GM21528 (cell line): Measurements from ENCODE around the gene CERT1.
"Not testable (repeated sequence)": the region's sequence is repeated elsewhere in the genome, so short reads cannot be mapped to it uniquely, and the experiment has no call there.

Source experiments
- ATAC-seq: cut with Tn5 transposase; IDR thresholded peaks from one replicate; pipeline ENCODE4 v1.9.1; 2021; ENCODE audit warnings: mild to moderate bottlenecking, moderate library complexity; ENCODE audit not compliant: unreplicated experiment, low FRiP score

CERT1 gene

DNA sequence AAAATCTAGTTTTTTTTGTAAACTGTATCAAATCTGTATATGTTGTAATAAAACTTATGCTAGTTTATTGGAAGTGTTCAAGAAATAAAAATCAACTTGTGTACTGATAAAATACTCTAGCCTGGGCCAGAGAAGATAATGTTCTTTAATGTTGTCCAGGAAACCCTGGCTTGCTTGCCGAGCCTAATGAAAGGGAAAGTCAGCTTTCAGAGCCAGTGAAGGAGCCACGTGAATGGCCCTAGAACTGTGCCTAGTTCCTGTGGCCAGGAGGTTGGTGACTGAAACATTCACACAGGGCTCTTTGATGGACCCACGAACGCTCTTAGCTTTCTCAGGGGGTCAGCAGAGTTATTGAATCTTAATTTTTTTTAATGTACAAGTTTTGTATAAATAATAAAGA lies 150.1 kb downstream of the CERT1 start:
- ATAC-seq = no peak

DNA sequence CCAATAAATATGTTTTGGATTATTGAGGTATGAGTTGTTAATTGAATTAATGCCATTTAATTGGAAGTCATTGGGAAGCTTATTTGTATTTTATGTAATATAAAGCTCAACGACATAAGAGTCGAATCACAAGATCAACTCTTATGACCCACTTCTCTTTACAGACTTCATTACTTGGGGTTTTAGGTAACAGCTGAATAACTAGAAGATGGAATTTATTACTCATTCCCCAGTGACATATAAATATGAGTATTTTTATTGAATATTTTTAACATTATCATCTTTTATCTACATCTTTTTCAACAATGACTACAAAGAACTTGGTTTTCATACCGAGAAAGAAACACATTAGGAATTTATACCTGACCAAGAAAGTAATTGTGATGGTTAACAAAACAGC lies 153.3 kb downstream of the CERT1 start:
- ATAC-seq = no peak

DNA sequence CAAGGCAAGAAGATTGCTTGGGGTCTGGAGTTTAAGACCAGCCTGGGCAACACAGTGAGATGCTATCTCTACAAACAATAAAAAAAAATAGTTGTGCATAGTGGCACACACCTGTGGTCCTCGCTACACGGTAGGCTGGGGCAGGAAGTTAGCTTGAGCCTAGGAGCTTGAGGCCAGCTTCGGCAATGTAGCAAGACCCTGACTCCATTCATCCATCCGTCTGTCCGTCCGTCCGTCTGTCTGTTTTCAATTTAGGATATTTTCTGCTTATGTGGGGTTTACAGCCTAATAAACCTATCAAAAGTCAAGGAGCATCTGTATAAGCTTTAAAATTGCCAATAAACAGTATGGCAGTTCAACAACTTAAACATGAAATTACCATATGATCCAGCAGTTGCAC lies 154.7 kb downstream of the CERT1 start:
- no peak for ATAC-seq

DNA sequence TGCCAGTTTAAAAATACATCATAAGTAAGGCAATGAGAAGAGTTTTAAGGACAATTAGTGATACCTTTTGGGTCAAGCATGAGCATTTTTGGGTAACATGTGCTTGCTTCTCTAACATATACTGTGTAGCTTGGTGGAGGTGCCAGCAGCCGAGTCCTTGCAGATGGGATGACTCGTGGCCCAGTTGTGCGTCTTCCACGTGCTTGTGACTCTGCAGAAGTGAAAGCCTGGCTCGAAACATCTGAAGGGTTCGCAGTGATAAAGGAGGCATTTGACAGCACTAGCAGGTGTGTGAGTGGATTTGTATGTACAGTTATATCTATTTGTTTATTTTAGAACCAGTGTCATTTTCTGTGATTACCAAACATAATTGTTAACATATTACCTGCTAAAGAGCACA lies 156.2 kb downstream of the CERT1 start:
- no peak for ATAC-seq

DNA sequence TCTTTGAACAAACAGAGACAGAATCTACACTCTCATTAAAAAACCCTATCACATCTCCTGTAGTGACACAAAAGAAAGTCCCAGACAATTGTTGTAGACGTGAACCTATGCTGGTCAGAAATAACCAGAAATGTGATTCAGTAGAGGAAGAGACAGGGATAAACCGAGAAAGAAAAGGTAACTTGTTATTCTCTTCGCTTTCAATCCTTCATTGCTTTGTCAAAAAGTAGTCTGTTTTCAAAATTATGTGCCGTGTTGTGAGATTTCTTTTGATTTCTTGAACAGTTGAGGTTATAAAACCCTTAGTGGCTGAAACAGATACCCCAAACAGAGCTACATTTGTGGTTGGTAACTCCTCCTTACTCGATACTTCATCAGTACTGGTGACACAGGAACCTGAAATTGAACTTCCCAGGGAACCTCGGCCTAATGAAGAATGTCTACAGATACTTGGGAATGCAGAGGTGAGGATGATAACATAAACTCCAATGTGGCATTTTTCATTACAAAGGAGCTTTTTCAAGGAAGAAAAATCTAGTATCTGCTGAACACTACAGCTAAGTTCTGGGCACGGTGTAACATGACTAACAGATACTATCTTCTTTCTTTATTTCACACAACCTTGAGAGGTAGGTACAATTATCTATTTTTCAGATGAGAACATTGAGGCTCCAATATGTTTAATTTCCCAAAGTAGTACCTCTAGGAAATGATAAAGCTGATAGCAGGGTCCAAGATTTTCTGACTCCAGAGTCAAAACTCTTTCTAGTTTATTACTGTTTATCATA lies 160.1 kb downstream of the CERT1 start:
- no peak for ATAC-seq

DNA sequence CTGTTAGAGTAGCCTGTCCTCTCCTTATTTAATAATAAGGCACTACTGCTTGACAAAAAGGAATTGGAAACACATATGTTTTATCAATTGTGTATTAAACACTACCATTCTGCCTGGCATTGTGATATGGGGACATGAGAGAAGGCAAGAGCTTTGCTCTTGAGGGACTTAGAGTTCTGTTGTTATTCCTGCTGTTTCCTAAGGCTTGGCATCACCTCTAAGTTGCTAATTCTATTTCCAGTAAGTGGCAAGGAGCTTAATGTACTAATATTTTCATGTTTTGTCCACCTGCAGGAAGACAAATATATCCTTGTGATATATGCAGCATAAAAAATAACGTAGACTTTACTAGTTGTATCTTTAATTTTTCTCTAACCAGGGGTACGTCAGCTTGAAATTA lies 161.8 kb downstream of the CERT1 start:
- ATAC-seq = no peak

DNA sequence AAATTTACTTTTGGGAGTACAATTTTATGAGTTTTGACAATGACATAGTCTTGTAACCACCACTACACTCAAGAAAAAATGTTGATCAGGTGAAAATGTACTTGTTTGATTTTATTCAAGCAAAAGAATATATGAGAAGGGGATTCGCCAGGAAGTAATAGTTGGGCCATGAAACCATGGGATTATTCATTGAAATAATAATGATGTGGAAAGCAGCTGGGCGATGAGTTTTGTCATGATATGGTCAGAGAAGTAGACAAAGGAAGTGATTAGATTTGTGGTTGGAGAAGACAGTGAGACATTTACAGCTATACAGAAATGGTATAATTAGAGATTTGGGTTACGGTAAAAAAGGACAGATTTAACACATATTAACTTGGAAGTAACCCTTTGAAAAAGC lies 163.2 kb downstream of the CERT1 start:
- no peak for ATAC-seq

DNA sequence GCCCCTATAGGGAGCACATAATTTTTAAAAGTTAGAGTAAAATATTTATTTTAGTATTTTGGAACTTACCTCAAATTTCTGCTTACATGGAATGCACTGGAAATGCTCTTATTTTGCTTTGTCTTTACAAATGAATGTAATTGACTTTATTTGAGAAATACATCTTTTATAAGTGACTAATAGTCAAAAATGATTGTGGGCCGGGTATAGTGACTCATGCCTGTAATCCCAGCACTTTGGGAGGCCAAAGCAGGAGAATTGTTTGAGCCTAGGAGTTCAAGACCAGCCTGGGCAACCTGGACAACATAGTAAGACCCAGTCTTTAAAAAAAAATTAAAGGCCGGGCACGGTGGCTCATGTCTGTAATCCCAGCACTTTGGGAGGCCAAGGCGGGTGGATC lies 168.6 kb downstream of the CERT1 start:
- ATAC-seq = no peak

DNA sequence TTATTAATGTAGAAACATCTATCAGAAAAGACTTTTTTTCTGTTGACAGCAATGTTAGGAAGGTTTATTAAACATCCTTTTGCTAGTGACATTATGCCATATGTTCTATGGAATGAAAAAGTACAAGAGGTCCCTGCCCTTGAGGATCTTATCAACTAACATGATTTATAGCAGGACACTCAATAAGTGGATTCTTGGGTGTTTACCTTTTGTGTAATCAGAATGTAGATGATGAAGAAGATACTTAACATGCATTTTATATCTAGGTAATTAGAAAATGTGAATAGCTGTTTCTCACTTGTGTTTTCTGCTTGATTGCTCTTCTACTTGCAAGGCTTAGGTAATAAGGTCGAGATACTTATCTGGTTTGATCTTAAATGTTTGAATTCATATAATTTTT lies 169.5 kb downstream of the CERT1 start:
- ATAC-seq = no peak

DNA sequence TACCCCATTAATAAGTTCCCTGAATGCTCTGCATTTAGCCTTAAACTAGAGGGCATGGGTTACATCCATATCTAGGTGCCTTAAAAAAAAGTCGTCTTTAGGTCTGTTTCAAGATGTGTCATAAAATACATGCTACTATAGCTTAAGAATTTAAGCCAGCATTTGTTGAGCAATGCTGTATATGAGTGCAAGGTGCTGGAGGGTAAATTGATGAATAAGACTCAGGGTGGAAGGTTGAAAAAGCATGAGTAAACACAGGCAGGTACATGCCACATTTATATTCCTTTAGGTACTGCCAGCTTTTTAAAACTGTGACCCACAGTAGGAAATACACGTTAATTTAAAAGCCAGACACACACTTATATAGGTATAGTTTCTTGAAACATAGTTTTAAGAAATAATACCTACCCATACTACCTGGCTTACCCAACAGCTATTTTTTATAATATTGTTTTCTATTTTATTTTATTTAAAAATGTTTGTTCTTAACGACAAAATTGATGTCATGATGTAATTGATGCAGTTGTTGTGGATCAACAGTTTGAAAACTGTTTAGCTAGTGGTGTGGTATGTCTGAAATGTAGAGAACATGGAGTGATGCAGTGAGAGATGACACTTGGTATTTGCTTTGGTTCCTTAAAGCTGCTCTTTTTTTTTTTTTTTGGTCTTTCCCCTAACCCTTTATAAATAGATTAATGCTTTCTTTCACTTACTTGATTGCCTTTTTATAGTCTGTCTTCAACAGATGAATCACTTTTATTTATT lies 170.5 kb downstream of the CERT1 start:
- ATAC-seq = no peak

DNA sequence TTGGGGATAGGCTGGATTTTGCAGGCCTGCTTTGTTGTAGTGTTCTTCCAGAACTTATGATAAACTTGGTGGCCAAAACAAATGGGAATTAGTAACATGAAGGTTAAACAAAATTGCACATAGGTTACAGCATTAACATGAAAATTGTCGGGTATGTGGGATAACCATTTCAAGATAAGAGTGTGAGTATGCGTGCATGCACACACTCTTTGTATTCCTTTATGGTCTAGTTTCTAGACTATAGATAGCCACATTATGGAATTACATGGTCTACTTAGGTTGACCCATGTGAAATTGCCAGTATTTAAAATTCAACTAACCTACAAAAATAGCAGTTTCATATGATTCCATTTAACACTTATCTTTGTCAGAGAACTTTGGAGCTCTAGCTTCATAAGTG lies 173.0 kb downstream of the CERT1 start:
- no peak for ATAC-seq

DNA sequence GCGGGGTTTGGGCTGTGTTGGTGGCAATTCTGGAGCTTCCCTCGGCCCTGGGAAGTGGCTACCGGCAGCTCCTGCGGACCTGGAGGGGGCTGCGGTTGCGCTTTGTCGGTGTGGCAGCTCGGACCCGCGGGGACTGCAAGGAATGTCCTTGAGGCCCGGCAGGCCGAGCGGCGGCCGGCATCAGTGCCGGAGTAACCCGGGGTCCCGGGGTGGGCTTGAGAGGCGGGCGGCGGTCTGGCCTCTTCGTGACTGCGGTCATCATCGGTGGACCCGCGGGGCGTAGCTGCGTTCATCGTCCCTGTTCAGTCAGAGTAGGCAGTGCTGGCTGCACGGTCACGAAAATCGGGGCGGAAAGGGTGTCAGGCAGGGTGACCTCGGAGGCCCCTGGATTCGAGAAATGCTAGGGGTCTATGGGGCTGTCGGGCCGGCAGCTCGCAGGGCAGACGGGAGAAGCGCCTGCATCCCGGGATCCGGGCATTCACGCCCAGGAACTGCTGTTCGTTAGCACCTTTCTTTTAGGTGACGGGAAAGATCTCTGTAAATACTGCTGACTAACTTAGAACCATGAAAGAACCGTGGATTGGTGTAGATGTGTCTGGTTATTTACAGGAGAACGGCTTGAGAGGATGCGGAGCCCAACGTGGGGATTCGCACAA lies 173.9 kb downstream of the CERT1 start:
- peak; percentile 9 for ATAC-seq

DNA sequence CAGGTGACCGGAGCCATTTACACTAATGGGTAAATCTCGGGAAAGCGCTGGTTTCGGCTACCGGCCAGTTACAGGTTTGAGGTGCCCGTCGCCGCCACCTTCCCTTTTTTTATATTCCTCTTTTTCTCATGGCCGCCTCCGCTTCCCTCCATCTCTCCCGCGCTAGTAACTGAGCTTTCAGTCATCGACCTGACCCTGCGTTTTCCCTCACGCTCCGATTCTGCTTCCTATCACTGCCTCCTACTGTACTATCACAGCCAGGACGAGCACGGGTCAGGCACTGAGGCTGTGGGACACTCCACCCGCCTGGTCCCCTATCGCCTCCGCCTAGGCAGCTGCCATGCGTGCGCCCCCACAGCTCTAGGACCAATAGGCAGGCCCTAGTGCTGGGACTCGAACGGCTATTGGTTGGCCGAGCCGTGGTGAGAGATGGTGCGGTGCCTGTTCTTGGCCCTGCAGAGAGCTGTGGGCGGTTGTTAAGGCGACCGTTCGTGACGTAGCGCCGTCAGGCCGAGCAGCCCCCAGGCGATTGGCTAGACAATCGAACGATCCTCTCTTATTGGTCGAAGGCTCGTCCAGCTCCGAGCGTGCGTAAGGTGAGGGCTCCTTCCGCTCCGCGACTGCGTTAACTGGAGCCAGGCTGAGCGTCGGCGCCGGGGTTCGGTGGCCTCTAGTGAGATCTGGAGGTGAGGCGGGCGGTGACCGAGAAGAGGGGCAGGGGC lies 174.7 kb downstream of the CERT1 start, which contains the start of gene HMGCR:
TSS of gene HMGCR (plus strand) at position 606 of the 722 bp plus-strand sequence. CDS start 5,386 bp downstream, outside the sequence.
- ATAC-seq = peak; percentile 99

DNA sequence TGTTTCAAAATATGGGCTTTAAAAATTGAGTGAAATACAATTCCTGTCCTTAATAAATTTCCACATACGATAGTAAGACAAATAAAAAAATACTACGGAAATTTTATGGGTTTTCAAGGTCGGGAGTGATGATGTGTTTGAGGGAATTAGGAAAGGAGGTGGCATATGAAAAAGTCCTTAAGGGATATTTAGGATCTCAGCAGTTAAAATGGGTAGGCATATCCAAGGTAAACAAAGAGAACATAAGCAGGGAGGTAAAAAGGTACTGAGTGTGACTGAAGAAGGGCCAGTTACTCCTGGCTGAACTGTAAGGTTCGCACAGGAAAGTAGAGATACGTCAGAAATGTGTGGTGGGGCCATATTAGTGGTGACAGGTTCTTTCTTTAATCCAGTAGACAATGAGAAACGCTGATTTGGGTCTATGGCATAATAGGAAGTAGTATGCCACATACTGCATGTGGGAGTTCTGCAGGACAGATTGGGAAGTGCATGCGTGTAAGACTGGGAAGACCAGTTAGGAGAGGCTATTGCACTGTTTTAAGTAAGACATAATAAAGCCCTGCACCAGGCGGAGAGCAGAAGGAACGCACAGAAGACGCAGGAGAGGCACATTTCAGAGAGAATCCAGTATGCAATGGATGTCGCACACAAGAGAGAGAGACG lies 175.3 kb downstream of the CERT1 start:
- no peak for ATAC-seq

DNA sequence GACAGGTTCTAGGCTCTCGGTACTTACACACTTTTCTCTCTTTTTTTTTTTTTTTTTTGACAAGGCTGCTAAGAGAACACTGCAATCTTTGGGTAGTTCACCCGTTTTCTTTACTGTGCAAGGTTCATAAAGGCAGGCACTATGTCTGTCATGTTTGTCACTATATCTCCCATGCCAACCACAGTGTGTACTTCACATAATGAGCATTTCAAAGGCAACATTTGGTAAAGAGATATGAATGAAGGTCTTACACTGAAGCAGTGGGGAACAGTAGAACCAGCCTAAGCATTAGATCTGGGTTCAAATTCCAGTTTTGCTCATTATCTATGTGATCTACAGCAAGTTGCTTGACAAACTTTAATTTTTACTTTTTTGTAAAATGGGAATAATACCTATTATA lies 175.9 kb downstream of the CERT1 start:
- ATAC-seq = no peak

DNA sequence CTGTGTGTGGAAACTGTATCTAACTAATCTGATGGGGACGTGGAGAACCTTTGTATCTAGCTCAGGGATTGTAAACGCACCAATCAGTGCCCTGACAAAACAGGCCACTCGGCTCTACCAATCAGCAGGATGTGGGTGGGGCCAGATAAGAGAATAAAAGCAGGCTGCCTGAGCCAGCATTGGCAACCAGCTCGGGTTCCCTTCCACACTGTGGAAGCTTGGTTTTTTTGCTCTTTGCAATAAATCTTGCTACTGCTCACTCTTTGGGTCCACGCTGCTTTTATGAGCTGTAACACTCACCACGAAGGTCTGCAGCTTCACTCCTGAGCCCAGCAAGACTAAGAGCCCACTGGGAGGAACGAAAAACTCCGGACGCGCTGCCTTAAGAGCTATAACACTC lies 177.0 kb downstream of the CERT1 start:
- not testable (repeated sequence) for ATAC-seq

DNA sequence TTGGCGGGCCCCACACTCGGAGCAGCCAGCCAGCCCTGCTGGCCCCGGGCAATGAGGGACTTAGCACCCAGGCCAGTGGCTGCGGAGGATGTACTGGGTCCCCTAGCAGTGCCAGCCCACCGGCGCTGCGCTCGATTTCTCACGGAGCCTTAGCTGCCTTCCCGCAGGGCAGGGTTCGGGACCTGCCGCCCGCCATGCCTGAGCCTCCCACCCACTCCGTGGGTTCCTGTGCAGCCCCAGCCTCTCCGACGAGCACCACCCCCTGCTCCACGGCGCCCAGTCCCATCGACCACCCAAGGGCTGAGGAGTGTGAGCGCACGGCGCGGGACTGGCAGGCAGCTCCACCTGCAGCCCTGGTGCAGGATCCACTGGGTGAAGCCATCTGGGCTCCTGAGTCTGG lies 177.7 kb downstream of the CERT1 start:
- ATAC-seq = not testable (repeated sequence)

DNA sequence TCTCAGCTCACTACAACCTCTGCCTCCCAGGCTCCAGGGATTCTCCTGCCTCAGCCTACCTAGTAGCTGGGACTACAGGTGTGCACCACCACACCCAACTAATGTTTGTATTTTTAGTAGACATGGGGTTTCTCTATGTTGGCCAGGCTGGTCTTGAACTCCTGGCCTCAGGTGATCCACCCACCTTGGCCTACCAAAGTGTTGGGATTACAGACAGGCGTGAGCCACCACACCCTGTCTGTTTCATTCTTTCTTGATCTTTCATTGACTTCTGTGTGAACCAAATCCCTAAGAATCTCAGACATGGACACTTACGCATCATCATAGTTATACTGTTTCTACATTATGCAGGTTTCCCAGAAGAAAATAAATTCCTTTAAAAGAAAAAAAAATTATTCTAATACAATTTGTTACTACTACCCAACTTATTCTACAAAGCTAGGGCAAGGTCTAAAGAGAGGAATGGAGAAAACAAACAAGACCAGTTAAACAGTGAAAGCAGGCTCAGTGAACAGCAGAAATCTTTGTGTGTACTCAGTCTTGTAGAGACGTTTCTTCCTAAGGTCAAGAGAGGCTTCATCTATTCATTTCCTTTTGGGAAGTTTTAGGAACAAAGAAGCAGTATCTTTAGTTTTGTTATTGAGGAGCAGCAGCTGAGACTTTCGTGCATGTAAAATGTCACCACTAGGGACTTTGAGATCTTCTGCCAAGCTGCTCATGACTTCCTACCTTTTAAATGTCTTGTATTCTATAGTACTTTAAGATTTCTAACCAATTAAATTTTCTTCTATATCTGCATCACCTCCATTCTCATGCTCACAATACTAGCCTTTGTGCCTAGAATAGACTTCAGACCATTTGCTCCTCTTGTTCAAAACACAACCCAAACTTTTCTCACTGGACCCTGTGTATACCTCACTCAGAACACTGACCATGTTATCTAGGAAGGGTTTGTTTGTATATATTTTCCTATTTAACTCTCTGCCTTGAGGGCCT lies 180.0 kb downstream of the CERT1 start:
- ATAC-seq = no peak

DNA sequence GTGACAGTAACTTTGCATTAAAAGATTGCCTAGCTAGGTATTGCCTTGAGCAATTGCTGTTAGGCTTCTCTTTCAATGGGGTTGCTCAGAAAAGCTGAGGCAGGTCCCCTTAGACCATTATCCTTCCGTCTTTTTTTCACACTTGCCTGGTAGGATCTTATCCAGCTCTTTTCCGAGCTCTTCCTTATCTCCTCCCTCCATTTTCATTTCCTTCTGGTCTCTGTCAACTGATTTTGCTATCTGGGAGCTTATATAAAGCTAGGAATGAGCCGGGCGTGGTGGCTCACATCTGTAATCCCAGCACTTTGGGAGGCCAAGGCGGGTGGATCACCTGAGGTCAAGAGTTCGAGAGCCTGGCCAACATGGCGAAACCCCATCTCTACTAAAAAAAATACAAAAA lies 181.0 kb downstream of the CERT1 start:
- ATAC-seq = no peak
